NCI-H2081 (cell line): ENCODE data around the gene FBXW11.

Experiments used
- DNase-seq, 2 experiments: peaks; one replicate each; lab custom pipeline; 2025; lab: John Stamatoyannopoulos, UW

Gene FBXW11

GRCh38 chr5:172015346-172015745 lies 8.9 kb upstream of the FBXW11 start:
- no peak for DNase-seq

DNA sequence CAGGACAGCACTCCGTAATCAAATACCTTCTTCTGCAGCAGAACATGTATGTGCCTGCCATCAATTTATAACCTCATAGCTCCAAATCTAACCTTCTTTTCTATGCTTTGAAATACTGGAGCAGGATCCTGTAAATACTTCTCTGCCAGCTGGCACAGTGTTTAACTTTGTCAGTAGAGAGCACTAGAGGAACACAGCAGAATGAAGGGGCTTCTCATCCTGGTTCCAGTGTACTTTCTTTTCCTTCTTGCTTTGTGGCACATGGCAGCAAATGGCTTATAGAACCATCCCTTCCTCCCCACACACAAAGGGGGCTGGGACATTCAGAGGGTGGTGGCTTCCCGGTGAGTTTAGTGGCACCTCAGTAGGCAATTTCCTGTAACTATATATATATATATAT lies 3.8 kb upstream of the FBXW11 start:
- DNase-seq, result peak in 1 of 2 experiments; percentile 45

DNA sequence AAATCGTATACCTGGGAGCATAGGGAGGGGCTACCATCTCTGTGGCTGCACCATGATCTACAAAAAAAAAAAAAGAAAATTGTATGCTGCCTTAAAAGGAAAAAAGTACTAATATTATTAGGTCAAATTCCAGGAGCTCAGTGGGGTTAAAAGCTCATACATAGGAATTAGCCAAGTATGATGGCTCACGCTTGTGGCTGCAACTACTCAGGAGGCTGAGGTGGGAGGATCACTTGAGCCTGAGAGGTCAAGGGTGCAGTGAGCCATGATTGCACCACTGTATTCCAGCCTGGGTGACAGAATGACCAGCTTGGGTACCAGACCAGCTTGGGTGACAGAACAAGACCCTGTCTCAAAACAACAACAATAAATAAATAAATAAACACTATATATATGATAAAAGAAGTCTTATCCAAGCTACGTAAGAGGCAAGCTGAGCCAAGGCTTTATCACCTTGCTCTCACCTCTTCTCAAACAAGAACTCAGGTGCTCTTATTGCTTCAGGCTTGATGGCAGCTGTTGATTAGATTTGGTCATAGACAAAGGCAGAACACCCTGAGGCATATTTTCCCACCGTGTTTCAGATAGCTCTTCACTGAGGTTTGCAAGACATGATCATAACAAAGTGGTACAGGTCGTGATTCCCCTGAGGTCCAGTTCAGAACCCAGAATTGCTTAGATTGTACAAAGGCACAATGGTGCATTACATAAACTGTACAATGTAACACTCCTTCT lies 3.3 kb upstream of the FBXW11 start:
- DNase-seq, result no peak

- DNase-seq, result no peak
Measured at GRCh38 chr5:172008689-172009141, 2.3 kb upstream of the FBXW11 start.

GRCh38 chr5:172008111-172008455 lies 1.6 kb upstream of the FBXW11 start:
- no peak for DNase-seq

- peak in 1 of 2 experiments; percentile 23 for DNase-seq
Measured at GRCh38 chr5:172007175-172008110, 1.0 kb upstream of the FBXW11 start.

DNA sequence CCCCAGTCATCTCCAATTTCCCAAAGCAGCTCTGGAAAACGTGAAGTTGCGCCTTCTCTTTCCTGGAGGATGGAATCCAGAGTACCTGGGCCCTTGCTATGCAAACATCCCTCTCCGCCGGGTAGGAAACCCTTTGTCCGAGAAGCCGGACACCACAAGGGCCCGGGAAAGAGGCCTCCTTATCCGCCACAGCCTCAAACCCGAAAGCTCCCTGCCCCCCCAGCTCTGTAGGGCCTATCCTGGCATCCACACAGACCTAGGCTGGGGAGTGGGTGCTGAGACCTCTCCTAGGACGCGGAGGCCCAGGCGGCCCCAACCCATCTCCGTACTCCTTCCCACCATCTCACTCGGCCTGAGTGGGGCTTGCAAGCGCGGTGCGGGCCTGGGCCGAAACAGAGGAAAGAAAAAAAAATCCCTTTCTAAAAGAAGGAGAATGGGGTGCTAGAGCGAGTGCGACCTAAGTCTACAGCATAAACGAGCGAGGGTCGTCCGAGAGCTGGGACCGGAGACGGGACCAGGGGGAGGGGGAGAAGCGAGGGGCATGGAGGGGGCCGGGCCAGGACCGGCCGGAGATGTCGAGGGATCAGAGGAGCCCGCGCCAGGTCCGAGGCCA lies 624 bp downstream of the FBXW11 start:
- peak; percentile 34 to 50 for DNase-seq

DNA sequence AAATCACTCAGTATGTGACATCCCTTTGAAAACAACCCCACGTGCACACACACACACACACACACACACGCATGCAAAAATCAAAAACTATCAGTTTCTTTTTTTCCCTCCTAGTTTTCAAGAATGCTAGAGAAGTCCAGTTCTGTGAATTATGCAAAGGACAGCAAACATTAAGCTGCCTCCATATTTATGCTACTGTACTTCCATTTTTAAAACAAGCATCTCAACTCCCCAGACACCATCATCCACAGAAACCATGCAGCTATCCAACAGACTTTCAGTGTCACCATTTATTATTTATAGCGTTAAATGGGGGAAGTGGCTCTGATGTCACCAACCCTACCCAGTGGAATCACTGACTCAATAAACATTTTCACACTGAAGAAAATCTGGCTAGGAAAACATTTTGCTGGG lies 1.6 kb downstream of the FBXW11 start:
- peak in 1 of 2 experiments; percentile 5 for DNase-seq

DNA sequence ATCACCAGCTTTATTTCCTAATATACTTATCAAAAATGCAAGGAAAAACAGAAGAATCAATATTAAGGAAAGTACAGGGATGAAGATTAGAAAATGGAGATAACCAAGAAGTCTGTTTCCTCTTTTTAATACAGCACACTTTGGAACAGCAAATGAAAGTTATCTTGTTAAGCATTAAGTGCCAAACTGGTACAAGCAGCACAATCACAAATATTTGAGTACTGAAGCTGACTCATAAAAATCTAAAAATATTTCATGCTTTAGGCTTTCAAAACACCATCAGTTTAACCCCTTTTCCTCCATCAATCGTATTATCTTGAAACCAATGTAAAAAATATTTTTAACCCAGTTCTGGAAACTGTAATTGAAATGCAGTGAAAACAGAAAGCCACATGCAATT lies 2.7 kb downstream of the FBXW11 start:
- DNase-seq, result no peak

DNA sequence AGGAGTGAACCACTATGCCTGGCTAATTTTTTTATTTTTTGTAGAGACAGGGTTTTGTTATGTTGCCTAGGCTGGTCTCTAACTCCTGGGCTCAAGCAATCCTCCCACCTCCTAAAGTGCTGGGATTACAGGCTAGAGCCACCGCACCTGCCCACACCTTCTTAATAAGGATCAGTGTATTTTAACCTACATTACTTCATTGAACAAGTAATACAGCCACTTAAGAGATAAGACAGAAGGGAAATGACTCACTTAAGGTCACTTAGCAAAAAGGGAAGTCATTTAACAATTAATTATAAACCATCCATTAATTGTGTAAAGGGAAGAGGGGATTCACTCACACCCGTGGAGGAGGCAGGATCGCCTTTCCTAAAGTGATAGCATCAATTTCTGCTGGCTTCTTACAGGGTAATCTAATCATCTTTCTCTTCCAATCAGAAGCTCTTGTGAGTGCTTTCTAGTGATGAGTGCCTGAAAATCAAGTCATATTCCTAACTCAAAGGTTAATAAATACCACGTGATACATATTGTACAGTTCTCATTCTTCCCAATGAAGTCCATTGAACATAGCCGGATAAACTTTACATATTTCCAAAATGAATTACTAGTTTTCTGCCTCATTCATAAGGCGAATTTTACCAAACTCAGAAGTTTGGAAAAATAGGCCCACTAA lies 3.5 kb downstream of the FBXW11 start:
- no peak for DNase-seq

DNA sequence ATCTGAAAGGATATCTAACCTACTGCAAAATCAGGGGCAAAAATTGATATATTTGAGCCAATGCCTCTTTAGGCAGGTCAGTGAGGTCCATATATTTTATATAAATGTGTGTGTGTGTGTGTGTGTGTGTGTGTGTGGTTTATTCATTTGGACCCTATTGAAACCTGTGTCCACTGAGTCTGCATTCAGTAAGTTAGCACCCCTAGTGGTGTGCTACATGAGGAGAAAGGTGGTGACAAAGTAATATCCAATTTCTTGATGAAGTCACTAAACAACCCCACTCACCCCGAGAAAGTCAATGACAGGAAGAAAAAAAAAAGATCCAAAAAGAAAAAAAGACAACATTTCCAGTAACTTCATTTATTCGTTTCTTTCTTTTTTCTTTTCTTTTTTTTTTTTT lies 4.1 kb downstream of the FBXW11 start:
- DNase-seq, result peak in 1 of 2 experiments; percentile 19

- peak in 1 of 2 experiments; percentile 29 for DNase-seq
Measured at GRCh38 chr5:171999877-172000276, 6.6 kb downstream of the FBXW11 start.

- DNase-seq, result no peak
Measured at GRCh38 chr5:171999100-171999499, 7.3 kb downstream of the FBXW11 start.

- DNase-seq, result no peak
Measured at GRCh38 chr5:171997011-171997410, 9.4 kb downstream of the FBXW11 start.

DNA sequence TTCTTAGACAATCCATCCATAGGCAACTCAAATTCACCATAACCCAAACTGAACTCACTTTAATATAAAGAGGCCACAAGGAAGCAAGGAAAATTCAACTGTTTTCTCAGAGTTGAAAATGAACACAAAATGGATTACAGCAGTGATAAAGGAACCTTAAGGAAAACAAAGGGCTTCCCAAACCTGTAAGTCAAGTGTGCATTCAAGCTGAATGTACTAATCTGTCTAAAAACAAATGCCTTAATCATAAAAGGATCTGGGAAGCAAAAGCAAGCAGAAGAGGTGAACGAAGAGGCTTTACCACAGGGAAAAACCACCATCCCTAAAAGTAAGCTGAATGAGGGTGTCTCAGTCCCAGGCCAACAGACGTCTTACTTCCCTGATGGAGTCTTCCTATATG lies 13.6 kb downstream of the FBXW11 start:
- DNase-seq, result no peak

GRCh38 chr5:171992305-171992704 lies 14.1 kb downstream of the FBXW11 start:
- no peak for DNase-seq

DNA sequence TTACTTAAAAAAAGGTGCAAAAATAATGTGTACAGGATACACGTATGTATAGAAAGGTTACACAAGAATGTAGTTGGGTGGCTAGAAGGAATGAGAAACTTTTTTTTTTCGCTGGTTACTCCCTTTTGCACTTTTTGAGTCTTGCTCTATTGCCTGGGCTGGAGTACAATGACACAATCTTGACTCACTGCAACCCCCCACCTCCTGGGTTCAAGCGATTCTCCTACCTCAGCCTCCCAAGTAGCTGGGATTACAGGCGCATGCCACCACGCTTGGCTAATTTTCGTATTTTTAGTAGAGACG lies 15.8 kb downstream of the FBXW11 start:
- DNase-seq, result no peak

GRCh38 chr5:171989946-171990712 lies 16.3 kb downstream of the FBXW11 start:
- DNase-seq, result no peak

DNA sequence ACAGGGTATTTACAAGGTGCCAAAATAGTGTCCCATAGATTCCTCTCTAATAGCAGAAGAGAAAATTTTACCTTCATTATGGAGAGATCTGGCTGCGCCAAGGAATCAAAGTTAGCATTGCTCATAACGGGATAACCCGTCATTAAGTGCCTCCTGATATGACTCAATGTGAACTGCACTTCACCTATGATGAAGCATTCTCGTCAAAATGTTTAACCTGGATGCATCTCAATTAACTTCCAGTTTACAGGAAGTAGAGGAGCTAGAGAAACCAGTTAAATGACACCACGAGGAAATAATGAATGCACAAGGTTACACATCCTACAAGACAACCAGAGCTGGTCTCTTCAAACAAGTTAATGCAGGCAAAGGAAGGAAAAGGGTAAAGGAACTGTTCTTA lies 17.2 kb downstream of the FBXW11 start:
- DNase-seq, result no peak

DNA sequence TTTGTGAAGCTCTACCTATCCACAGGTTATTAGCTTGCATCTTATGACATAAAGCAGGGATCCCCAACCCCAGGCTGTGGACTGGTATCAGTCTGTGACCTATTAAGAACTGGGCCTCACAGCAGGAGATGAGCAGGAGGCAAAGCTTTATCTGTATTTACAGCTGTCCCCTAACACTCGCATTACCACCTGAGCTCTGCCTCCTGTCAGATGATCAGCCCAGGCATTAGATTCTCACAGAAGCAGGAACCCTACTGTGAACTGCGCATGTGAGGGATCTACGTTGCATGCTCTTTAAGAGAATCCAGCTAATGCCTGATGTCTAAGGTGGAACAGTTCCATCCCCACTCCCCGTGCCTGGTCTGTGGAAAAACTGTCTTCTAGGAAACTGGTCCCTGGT lies 19.7 kb downstream of the FBXW11 start:
- DNase-seq, result no peak

GRCh38 chr5:171984748-171985419 lies 21.6 kb downstream of the FBXW11 start:
- DNase-seq, result no peak
